Medulla oblongata (tissue), 1 donor: ENCODE data around the gene SEC11A.
A peak's percentile ranks its signal among the peaks of the same experiment; 100 is the strongest.
"Not testable (repeated sequence)": the region's sequence is repeated elsewhere in the genome, so short reads cannot be mapped to it uniquely, and the experiment has no call there.

Experiments
- DNase-seq: peaks from one replicate; pipeline ENCODE4 v3.0.0-alpha.2; 2015; ENCODE audit errors: extremely low spot score

Gene SEC11A

DNA sequence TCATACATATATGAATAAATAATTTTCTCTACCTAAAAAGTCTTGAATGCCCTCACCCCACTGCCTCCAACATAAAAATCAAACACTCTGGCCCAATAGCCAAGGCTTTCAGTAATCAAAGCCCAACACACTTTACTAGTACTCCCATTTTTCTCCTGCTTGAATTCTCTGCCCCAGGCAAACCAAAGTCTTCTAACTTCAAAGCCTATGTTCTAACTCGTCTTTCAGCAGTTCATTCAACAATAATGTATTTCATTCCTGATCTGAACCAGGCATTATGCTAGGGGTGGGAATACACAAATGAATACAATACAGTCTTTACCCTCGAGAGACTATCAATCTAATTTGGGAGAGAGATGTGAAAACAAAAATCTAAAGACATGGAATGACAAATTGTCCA lies 21.1 kb upstream of the SEC11A start:
- no peak for DNase-seq

GRCh38 chr15:84736375-84736774 lies 20.4 kb upstream of the SEC11A start:
- no peak for DNase-seq

- not testable (repeated sequence) for DNase-seq
Observed at GRCh38 chr15:84735480-84736061, 19.6 kb upstream of the SEC11A start.

DNA sequence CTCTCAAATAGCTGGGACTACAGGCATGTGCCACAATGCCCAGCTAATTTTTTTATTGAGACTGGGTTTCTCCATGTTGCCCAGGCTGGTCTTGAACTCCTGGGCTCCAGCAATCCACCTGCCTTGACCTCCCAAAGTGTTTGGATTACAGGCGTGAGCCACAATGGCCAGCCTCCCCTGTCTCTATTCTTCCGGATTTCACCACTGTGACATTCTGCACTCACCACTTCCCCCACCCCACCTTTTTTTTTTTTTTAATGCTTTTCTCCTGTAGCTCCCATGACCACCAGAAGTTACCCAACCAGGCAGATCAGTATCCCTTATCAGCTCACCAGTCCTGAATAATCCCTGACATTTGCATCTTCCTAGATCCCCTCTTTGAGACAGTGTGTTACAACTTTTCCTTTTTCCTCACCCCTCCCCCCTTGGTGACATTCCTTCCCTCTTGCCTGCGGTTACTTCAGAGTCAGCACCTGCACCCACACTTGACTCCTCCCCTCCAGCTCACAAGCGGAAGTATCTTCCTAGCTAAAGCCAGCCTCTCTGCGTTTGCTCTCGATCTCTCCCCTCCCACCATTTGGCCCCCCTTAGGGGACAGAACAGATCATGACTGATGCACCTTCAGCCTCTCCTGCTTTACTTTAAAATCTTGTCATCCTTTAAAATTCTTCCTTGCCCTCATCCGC lies 19.0 kb upstream of the SEC11A start:
- DNase-seq = peak; percentile 67

DNA sequence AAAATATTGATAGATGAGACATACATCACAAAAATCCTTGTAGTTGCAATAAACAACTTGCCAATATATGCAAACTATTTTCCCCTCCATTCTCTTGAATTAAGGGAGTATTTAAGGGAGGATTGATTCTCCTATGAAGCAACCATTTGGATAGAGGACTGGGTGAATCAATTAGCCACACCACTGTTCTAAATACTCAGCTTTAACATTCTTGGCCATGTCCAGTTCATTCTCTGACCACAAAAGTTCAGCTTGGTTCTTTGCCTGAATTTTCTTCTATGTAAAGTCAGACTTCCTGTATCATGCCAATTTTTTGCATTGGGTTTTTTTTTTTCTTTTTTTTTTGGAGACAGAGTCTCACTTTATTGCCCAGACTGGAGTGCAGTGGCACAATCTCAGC lies 15.8 kb upstream of the SEC11A start:
- no peak for DNase-seq

- no peak for DNase-seq
Observed at GRCh38 chr15:84727429-84727828, 11.5 kb upstream of the SEC11A start.

DNA sequence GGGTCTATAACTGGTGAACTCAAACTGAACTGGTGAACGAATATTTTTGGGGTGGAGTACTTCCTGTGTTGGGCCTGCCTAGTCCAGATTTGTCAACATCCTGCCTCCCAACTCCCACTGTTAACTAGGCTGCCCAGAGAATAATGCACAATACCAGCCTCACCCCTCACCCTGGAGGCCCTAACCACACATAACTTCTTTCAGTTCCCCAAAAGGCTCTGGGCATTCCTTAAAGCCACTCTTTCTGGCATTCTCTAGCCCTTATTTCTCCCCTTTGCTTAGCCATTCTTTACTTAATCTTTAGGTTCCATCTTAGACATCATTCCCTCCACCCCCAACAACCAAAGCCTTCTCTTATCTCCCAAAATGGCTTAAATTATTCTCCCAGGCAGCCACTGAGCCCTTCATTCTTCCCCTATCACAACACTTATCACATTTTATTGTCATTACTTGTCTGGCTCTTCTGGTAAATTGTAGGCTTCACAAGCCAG lies 9.1 kb upstream of the SEC11A start:
- DNase-seq = peak; percentile 56

GRCh38 chr15:84722628-84723027 lies 6.7 kb upstream of the SEC11A start:
- DNase-seq = no peak

GRCh38 chr15:84721371-84721770 lies 5.4 kb upstream of the SEC11A start:
- DNase-seq = no peak

DNA sequence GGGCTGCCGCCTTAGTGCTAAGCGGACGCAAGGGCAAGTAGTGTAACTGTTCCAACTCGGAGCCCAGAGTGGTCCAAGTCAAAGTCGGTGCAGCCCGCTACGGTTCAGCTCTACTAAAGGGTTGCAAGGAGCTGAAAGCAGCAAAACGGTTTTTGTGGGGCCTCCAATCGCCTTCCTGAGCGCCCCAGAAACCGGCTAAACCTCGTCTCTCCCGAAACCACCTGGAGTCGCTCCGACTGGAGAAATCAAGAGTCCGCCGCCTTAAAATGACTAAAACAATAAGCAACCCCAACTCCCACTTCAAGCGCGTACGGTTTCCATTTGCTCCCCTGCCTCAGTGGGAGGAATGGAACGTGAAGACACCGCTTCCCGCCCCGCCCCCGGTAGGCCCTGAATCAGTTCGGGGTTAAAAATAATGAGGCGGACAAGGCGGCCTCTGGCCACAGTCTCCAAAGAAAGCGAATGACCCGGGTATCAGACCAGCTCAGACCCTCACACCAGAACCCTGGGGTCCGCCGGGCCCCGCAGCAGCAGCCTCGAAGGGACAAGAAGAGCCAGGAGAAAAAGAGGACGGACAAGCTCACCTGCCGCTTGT lies 401 bp downstream of the SEC11A start:
- peak; percentile 35 for DNase-seq

- DNase-seq = no peak
Observed at GRCh38 chr15:84714821-84715220, 1.1 kb downstream of the SEC11A start.

DNA sequence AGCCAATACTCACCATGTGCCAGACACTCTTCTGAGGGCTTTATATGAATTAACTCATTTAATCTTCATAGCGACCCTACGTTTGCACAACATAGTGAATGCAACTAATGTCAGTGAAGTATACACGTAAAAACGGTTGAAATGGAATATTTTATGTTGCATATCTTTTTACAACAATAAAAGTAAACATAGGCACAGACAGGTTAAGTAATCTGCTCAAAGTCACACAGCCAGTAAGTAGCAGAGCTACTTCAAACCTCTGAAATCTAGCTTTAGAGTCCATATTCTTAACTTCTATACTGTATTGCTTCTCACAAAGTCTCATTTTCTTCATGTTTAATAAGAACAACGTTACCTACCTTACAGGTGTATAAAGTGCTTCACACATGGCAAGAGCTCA lies 1.6 kb downstream of the SEC11A start:
- DNase-seq = no peak

DNA sequence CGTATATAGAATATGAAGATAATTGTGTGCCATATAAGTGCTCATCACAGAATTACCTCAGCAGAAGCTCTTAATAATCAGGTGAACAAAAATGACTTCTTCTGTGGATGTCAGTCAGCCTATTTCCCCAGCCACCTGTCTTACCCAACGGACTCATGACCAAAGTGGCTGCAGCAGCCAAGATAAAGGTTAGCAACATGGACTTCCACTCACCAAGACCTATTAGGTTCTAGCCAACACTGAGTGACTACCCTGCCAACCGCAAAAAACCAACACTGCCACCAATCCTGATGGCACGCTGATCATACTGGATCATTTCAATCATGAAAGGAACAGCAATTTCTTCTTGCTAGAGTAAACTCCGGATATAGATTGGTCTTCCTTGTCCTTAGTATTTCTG lies 12.1 kb downstream of the SEC11A start:
- DNase-seq = no peak

DNA sequence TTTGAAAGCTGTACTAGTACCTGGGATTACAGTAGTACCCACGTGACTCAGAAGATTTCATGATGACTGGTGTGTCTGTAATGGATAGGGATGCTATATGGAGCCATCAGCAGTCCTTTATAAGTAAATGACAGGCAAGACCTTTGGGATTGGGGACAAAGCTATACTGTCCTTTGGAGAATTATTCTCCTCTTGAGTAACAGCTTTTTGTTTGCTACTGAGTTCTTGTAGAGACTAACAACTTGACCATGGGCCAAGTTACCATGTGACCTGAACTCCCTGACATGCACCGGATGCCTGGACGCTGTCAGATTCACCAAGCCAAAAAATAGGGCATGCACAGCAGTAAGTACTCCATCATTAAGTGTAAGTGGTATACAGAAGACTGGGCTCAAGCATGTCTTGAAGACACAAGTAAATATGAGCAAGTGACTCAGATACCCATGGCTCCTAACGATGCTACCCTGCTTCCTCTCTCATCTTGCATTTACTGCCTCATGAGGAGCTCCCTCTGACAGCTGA lies 12.9 kb downstream of the SEC11A start:
- peak; percentile 74 for DNase-seq

DNA sequence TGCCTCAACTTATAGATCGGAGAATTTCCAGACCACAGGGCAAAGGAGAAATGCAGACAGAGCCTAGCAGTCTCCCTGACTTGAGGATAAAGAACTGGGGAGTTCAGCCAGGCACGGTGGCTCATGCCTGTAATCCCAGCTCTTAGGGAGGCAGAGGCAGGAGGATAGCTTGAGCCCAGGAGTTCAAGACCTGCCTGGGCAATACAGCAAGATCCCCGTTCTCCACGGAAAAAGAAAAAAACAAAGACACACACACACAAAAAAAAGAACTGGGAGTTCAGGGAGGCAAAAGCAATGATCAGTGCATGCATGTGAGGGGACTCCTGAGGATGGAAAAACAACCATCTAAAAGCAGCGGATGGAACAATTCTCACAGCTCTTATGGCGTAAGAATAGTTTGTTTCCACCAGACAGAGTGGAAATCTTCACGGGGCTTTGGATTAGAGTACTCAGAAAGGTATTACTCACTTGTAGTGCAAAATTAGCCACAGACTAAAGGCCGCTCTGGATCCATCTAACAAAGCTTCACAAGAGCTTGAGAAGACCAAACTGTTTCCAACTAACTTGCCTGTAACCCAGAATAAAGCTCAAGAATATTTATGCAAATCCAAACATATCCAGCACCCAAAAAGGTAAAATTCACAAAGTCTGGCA lies 16.3 kb downstream of the SEC11A start:
- no peak for DNase-seq

DNA sequence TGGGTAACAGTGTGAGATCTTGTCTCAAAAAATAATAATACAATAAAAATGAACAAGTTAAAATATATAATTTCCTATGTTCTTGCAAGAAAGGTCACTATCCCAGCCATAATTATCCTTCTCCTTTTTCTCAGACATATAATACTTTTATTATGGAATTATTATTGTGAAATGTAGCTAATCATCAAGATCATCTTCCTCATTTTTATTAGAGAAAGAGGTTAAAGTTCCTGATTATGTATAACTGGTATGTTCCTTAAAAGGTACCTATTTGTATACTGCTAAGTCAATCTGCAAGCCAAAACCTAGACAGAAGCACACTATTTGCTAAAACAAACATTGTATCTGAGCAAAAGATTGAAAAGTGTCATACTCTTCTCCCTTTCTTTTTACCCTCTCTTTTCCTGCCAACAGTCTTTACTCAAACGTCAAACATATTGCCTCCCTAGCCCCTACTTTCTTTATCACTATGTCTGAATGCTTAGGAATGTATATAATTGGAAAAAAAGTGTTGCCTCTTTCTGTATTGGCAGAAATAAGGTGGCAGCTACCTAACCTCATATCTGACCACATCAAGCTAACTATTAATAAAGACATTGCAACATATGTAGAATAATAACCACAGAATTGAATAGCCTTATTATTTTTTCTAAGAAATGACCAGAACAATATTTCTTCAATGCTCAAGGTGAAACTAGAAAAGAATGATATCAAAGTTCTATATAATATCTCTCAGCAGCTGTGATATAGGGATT lies 18.5 kb downstream of the SEC11A start:
- DNase-seq = no peak

DNA sequence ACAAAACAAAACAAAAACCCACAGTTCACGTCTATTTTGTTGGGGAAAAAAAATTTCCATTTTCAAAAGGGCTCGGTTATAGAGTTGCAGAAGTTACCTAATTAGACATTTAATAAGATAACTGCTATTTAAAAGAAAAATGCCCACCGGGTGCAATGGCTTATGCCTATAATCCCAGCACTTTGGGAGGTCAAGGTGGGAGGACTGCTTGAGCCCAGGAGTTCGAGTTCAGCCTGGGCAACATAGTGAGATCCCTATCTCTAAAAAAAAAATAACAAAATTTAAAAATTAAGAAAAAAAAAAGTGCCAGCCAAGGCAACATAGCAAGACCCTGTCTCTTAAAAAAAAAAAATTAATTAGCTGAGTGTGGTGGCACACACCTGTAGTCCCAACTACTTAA lies 19.2 kb downstream of the SEC11A start:
- no peak for DNase-seq

DNA sequence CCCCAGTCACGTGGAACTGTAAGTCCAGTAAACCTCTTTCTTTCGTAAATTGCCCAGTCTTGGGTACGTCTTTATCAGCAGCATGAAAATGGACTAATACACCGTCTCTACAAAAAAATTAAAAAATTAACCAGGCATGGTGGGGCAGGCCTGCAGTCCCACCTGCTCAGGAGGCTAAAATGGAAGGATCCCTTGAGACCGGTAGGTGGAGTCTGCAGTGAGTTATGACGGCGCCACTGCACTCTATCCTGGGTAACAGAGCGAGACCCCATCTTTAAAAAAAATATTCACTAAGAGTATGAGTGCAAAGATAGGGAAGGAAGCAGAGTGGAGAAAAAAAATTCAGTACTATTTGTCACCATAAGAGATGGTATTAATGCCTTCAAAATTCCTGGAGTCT lies 25.6 kb downstream of the SEC11A start:
- DNase-seq = no peak

GRCh38 chr15:84689858-84690257 lies 26.1 kb downstream of the SEC11A start:
- no peak for DNase-seq

DNA sequence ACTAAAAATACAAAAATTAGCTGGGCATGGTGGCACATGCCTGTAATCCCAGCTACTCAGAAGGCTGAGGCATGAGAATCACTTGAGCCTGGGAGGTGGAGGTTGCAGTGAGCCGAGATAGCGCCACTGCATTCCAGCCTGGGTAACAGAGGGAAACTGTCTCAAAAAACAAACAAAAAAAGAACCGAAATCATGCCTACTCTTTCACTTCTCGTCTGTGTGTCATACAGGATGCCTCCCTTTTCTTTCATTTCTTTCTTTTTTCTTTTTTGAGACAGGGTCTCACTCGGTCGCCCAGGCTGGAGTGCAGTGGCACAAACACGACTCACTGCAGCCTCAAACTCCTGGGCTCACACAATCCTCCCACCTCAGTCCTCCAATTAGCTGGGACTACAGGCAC lies 29.5 kb downstream of the SEC11A start:
- DNase-seq = not testable (repeated sequence)

DNA sequence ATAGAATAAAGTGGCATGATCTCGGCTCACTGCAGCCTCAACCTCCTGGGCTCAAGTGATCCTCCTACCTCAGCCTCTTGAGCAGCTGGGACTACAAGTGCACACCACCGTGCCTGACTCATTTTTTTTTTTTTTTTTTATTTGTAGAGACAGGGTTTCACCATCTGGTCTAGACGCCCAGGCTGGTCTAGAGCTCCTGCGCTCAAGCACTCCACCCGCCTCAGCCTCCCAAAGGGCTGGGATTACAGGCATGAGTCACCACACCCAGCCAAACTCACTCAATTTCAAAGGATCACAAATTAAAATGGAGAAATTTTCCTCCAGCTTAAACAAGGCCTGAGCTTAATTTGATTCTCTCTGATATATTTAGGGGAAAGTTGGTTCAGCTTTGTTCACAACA lies 30.6 kb downstream of the SEC11A start:
- no peak for DNase-seq

GRCh38 chr15:84684092-84684491 lies 31.8 kb downstream of the SEC11A start:
- DNase-seq = no peak
